ENCODE measurements around the gene MED27.

The MED27 gene

GRCh38 chr9:131870156-131870555 is 209.5 kb downstream of the MED27 start:
- in situ Hi-C loops (cut with HindIII; ENCODE audit: low sequenced_read_pairs), result loop anchor here (10.0 kb wide), 1 partner anchor 95 kb away; no protein-coding TSS in a partner anchor
- DNase-seq (ENCODE audit: low read depth), result no peak
- H3K4me3 ChIP-seq (ENCODE audit: low read depth, low read length), result no peak overlapping the region
- no peak for TF ChIP-seq CTCF (IDR thresholded peaks at IDR 0.05; ENCODE audit: low read depth, low read length, missing control alignments)

GRCh38 chr9:131869348-131869747 is 210.3 kb downstream of the MED27 start:
- no peak overlapping the region for H3K4me3 ChIP-seq (ENCODE audit: low read depth, low read length)
- in situ Hi-C loops (cut with HindIII; ENCODE audit: low sequenced_read_pairs), result no loop called here
- no peak for DNase-seq (ENCODE audit: low read depth)
- TF ChIP-seq CTCF (IDR thresholded peaks at IDR 0.05; ENCODE audit: low read depth, low read length, missing control alignments), result no peak

- no peak for TF ChIP-seq CTCF (IDR thresholded peaks at IDR 0.05; ENCODE audit: low read depth, low read length, missing control alignments)
- H3K4me3 ChIP-seq (ENCODE audit: low read depth, low read length), result no peak overlapping the region
- peak; percentile 44 for DNase-seq (ENCODE audit: low read depth)
- in situ Hi-C loops (cut with HindIII; ENCODE audit: low sequenced_read_pairs), result no loop called here
Observed at GRCh38 chr9:131868766-131869165, 210.9 kb downstream of the MED27 start.

GRCh38 chr9:131867611-131868192 is 212.0 kb downstream of the MED27 start:
- no peak for TF ChIP-seq CTCF (IDR thresholded peaks at IDR 0.05; ENCODE audit: low read depth, low read length, missing control alignments)
- in situ Hi-C loops (cut with HindIII; ENCODE audit: low sequenced_read_pairs), result no loop called here
- no peak overlapping the region for H3K4me3 ChIP-seq (ENCODE audit: low read depth, low read length)
- DNase-seq (ENCODE audit: low read depth), result no peak

- no peak for TF ChIP-seq CTCF (IDR thresholded peaks at IDR 0.05; ENCODE audit: low read depth, low read length, missing control alignments)
- in situ Hi-C loops (cut with HindIII; ENCODE audit: low sequenced_read_pairs), result no loop called here
- no peak overlapping the region for H3K4me3 ChIP-seq (ENCODE audit: low read depth, low read length)
- no peak for DNase-seq (ENCODE audit: low read depth)
Observed at GRCh38 chr9:131865446-131866195, 214.0 kb downstream of the MED27 start.

- in situ Hi-C loops (cut with HindIII; ENCODE audit: low sequenced_read_pairs), result no loop called here
- no peak for TF ChIP-seq CTCF (IDR thresholded peaks at IDR 0.05; ENCODE audit: low read depth, low read length, missing control alignments)
- no peak for DNase-seq (ENCODE audit: low read depth)
- no peak overlapping the region for H3K4me3 ChIP-seq (ENCODE audit: low read depth, low read length)
Observed at GRCh38 chr9:131864531-131864930, 215.1 kb downstream of the MED27 start.
